GM12801 (cell line): ENCODE data around the gene TMEM128.

Source experiments
- CTCF ChIP-seq: IDR thresholded peaks from one replicate; pipeline ENCODE4 v1.5.1; 2011; ENCODE audit warnings: control low read depth; ENCODE audit not compliant: insufficient read length; ENCODE audit errors: extremely low read depth

The TMEM128 gene, protein sequence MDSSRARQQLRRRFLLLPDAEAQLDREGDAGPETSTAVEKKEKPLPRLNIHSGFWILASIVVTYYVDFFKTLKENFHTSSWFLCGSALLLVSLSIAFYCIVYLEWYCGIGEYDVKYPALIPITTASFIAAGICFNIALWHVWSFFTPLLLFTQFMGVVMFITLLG

GRCh38 chr4:4248029-4248884, at the start of gene TMEM128:
Gene TMEM128, minus strand, starts transcription at chr4:4248223. Its CDS starts 21 bp downstream, at chr4:4248202.
- TF ChIP-seq CTCF, result no peak

- TF ChIP-seq CTCF, result no peak
These were observed 48.3 kb upstream of the TMEM128 start for GRCh38 chr4:4296283-4296846.

- TF ChIP-seq CTCF, result no peak
These were observed 45.3 kb upstream of the TMEM128 start for GRCh38 chr4:4293279-4293678.

DNA sequence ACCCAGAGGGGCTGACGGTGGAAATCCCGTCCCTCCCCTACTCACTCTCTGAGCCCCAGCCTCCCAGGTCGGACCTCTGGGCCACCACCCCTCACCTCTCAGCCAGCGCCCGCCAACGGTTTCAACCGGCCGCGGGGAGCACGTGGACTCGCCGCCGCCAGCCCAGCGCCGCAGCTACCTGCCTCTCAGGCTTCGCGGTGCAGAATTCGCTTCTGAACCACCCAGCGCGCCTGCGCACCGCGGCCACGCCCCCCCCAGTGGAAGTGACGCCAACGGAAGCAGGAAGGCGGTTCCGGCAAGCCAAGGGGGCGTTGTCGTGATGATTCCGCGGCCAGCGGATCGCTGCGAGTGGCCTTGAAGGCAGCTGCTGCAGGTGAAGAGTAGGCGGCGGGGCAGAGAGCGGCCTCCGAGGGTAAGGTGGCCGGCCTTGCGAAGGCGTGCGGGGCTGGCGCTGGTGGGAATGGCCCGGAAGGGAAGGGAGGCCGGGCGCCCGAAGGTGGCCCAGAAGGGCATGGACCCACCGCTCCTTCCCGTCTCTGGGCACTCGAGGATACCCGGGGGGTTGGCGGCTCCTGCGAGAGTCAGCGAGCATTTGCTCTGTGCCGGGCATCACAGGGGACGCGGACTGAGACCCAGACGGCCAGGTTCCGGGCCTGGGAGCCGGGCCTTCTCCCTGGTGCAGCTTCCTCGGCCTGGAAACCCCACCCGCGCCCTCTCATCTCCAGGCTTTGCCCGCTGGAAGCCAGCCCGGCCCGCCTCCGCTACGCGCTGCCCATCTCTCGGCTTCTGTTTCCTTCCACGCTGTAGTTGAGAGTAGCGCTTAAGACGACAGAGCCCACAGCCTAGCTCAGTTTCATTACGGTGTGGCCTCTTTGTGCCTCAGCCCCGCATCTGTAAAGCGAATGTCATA, 42.2 kb upstream of the TMEM128 start, which contains the start of the genes LYAR and ZBTB49:
LYAR (minus strand) TSS at position 214 of the 910 bp plus-strand sequence. CDS start 6,412 bp downstream, outside the sequence.
ZBTB49 (plus strand) TSS at position 311 of the 910 bp plus-strand sequence. CDS start 9,695 bp downstream, outside the sequence.
- no peak for TF ChIP-seq CTCF

- TF ChIP-seq CTCF, result no peak
These were observed 41.5 kb upstream of the TMEM128 start for GRCh38 chr4:4289597-4289940.

DNA sequence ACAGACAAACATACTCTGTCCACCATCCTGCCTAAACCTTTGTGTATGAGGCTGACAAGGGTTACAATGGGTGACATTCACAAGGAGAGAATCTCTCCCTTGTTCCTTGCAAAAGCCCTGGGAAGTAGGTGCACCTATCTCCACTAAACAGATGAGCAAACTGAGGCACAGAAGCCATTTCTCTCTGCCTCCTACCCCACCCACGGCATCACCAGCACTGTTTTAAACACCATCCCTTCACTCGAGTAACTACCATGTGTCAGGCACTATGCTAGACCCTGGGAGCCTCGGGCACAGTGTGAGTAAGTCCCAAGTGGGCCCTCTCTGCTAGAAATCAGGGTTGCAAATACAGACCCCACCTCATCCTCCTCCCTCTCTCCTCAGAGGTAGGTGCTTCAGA, 41.0 kb upstream of the TMEM128 start:
- TF ChIP-seq CTCF, result no peak
